ENCODE results near the gene MYL3. TPM values are rescaled to one million over a fixed set of nuclear protein-coding genes. Genes with fewer than 3 reads are reported as not detected.
A peak's percentile ranks its signal among the peaks of the same experiment; 100 is the strongest.

Gene MYL3
- polyA plus RNA-seq, 1 experiment = 1.0 TPM

DNA sequence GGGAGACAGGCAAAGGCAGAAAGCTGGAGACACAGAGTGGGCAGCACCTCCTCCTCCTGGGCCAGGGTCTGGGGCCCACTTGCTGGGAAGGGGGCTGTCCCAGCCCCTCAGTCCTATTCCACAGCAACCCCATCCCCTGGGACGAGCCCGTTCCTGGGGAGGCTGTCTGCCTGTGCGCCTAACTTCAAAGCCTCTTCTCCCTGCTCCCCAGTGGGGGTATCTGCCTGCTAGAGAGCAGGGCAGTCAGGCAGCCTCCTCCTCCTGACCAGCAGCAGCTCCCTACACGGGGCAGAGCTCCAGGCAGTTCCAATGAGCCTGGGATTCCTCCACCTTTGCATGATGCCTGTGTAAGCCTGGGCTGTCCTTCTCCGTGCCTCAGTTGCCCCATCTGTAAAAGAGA, 21.2 kb upstream of the MYL3 start:
- Histone ChIP-seq H3K36me3 (ENCODE audit: control insufficient read depth, insufficient read depth, low read length) (no peaks in the 10 kb centered on the region), H3K27me3 (ENCODE audit: control insufficient read depth, insufficient read depth, low read length) (peaks cover 29% of the 10 kb centered on the region), H3K4me3 (ENCODE audit: low read depth, low read length) (no peak overlapping the region)
- DNase-seq (ENCODE audit: low read depth) = no peak
- TF ChIP-seq CTCF (IDR thresholded peaks at IDR 0.05; ENCODE audit: insufficient read depth, low read depth, low read length) = no peak
- ChIA-PET POLR2A (no interaction called here), CTCF (interaction anchor here (0.6 to 12.4 kb wide), 4 partner anchors 11 to 69 kb away, joined by 3 to 70 read pairs (median 6); no protein-coding TSS in a partner anchor)

DNA sequence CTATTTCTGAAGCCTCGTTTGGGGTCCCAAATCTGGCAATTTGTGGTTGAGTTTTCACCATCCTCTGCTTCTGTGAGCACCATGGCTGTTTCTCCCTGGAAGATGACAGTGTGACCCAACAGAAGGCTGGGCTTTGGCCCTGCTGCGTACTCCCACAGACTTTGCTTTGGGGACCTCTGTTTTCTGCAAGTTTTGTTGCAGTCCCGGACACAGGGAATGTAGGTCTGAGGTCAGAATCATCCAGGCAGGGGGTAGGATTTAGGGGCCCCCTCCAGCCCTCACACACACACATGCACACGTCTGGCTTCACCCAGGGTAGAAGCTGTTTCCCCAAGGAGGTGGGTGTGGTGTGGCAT, 20.6 kb upstream of the MYL3 start:
- no peak for DNase-seq (ENCODE audit: low read depth)
- H3K36me3 ChIP-seq (ENCODE audit: control insufficient read depth, insufficient read depth, low read length) = no peaks in the 10 kb centered on the region
- CTCF ChIA-PET = interaction anchor here (0.6 to 12.4 kb wide), 4 partner anchors 12 to 68 kb away, joined by 3 to 70 read pairs (median 8); no protein-coding TSS in a partner anchor
- peaks cover 27% of the 10 kb centered on the region for H3K27me3 ChIP-seq (ENCODE audit: control insufficient read depth, insufficient read depth, low read length)
- POLR2A ChIA-PET = no interaction called here
- peak overlapping the region; percentile 14; the same call in 1 of the 2 replicates for H3K4me3 ChIP-seq (ENCODE audit: low read depth, low read length)
- TF ChIP-seq CTCF (IDR thresholded peaks at IDR 0.05; ENCODE audit: insufficient read depth, low read depth, low read length) = no peak

- no peaks in the 10 kb centered on the region for H3K36me3 ChIP-seq (ENCODE audit: control insufficient read depth, insufficient read depth, low read length)
- CTCF ChIA-PET = interaction anchor here (0.6 to 12.4 kb wide), 5 partner anchors 10 to 38 kb away, joined by 3 to 70 read pairs (median 5); no protein-coding TSS in a partner anchor
- peaks cover 27% of the 10 kb centered on the region for H3K27me3 ChIP-seq (ENCODE audit: control insufficient read depth, insufficient read depth, low read length)
- TF ChIP-seq CTCF (IDR thresholded peaks at IDR 0.05; ENCODE audit: insufficient read depth, low read depth, low read length) = no peak
- no peak for DNase-seq (ENCODE audit: low read depth)
- H3K4me3 ChIP-seq (ENCODE audit: low read depth, low read length) = peak overlapping the region; percentile 43
- POLR2A ChIA-PET = no interaction called here
Observed at GRCh38 chr3:46883054-46883829, 20.0 kb upstream of the MYL3 start.

GRCh38 chr3:46882377-46883053, 19.3 kb upstream of the MYL3 start:
- Histone ChIP-seq H3K27me3 (ENCODE audit: control insufficient read depth, insufficient read depth, low read length) (peaks cover 27% of the 10 kb centered on the region), H3K36me3 (ENCODE audit: control insufficient read depth, insufficient read depth, low read length) (no peaks in the 10 kb centered on the region), H3K4me3 (ENCODE audit: low read depth, low read length) (peak overlapping the region; percentile 43)
- no peak for DNase-seq (ENCODE audit: low read depth)
- CTCF ChIA-PET = interaction anchor here (0.6 to 12.4 kb wide), 6 partner anchors 9 to 37 kb away, joined by 3 to 70 read pairs (median 4); no protein-coding TSS in a partner anchor
- POLR2A ChIA-PET = no interaction called here
- no peak for TF ChIP-seq CTCF (IDR thresholded peaks at IDR 0.05; ENCODE audit: insufficient read depth, low read depth, low read length)

All from BJ (cell line).